Prostate gland (tissue), 2 donors: Measurements from ENCODE around the gene KIF5A. TPM values are rescaled to one million over a fixed set of nuclear protein-coding genes. Genes with fewer than 3 reads are reported as not detected.
"Not testable (repeated sequence)": the region's sequence is repeated elsewhere in the genome, so short reads cannot be mapped to it uniquely, and the experiment has no call there.

Experiments
- DNase-seq: peaks from one replicate; pipeline ENCODE4 v3.0.0-alpha.2; 2019; ENCODE audit warnings: low spot score
- H3K27ac ChIP-seq, 2 donors: fragments of 200-600 bp; sonication (generic); 2 replicates each; pipeline ENCODE4 v1.5.1; 2017 to 2019
- H3K27me3 ChIP-seq: fragments of 200-600 bp; sonication (generic); replicated peaks from 2 replicates; pipeline ENCODE4 v1.5.1; 2019; ENCODE audit not compliant: insufficient read depth
- H3K36me3 ChIP-seq, 2 donors: fragments of 200-600 bp; sonication (generic); 1 replicate in 1 of 2; 2 replicates in 1 of 2; pipeline versions ENCODE4 v1.5.1 to v1.8.1; 2017 to 2019
- H3K4me1 ChIP-seq: fragments of 200-600 bp; sonication (generic); replicated peaks from 2 replicates; pipeline ENCODE4 v1.5.1; 2019
- H3K4me3 ChIP-seq, 2 donors: fragments of 200-600 bp; sonication (generic); 2 replicates each; pipeline ENCODE4 v1.5.1; 2017 to 2019
- H3K9me3 ChIP-seq: fragments of 200-600 bp; sonication (generic); 2 replicates; pipeline ENCODE4 v1.5.1; 2017
- CTCF ChIP-seq, 4 experiments: fragments of 200-600 bp in 2 of 4; fragments of 450-650 bp in 2 of 4; sonication (generic) in 2 of 4; IDR thresholded peaks; 1 replicate in 3 of 4; 2 replicates in 1 of 4; pipeline ENCODE4 v1.5.1; 2016 to 2019; ENCODE audit warnings: antibody characterized with exemption in 4 of 4, mild to moderate bottlenecking in 2 of 4, moderate library complexity in 2 of 4
- POLR2A ChIP-seq: fragments of 450-650 bp; IDR thresholded peaks from one replicate; pipeline ENCODE4 v1.6.1; 2016; ENCODE audit warnings: antibody characterized with exemption, mild to moderate bottlenecking
- POLR2AphosphoS5 ChIP-seq: sonication (generic); formaldehyde crosslinking; IDR thresholded peaks from one replicate; pipeline ENCODE4 v1.6.1; 2017; ENCODE audit warnings: antibody characterized with exemption
- WGBS: methylation state at CpG from one replicate; pipeline ENCODE4 v1.1.5; 2018; 5-methylcytosine and 5-hydroxymethylcytosine counted together
- intact Hi-C: fragments of 100-400 bp; cut with DNase I; formaldehyde crosslinking; loops from one replicate; pipeline ENCODE4 v1.14.2; 2022
- total RNA-seq, 2 donors: library from RNA; depleted of rRNA; stranded (reverse); fragments of >200 nt; gene quantifications; one replicate each; pipeline ENCODE4 v1.1.0, GENCODE V29; 2016

The KIF5A gene
- total RNA-seq, 2 donors from 2014 or later, result 0.50 to 3.7 TPM

- H3K4me3 ChIP-seq, result no peak overlapping the region
- intact Hi-C loops, result no loop called here
- no peak overlapping the region for H3K27ac ChIP-seq
- TF ChIP-seq CTCF (IDR thresholded peaks at IDR 0.05), result no peak
- TF ChIP-seq POLR2AphosphoS5, result no peak
- no peak for TF ChIP-seq POLR2A
- H3K9me3 ChIP-seq, result no peaks in the 10 kb centered on the region
- no peaks in the 10 kb centered on the region for H3K27me3 ChIP-seq
- peaks cover 3% of the 10 kb centered on the region in 2 donors for H3K36me3 ChIP-seq
- H3K4me1 ChIP-seq, result peaks cover 2% of the 10 kb centered on the region
- no peak for DNase-seq
- 97% methylated on average over 7 of the region's 7 CpGs for WGBS
Measured at GRCh38 chr12:57511588-57512325, 38.1 kb upstream of the KIF5A start.

- 91% methylated on average over 6 of the region's 6 CpGs for WGBS
- H3K27ac ChIP-seq, result no peak overlapping the region
- H3K27me3 ChIP-seq, result no peaks in the 10 kb centered on the region
- DNase-seq, result no peak
- intact Hi-C loops, result no loop called here
- H3K36me3 ChIP-seq, result peaks cover 3% of the 10 kb centered on the region in 2 donors
- H3K4me3 ChIP-seq, result no peak overlapping the region
- no peak for TF ChIP-seq POLR2A
- TF ChIP-seq POLR2AphosphoS5, result no peak
- no peak for TF ChIP-seq CTCF (IDR thresholded peaks at IDR 0.05)
- peaks cover 5% of the 10 kb centered on the region for H3K4me1 ChIP-seq
- H3K9me3 ChIP-seq, result no peaks in the 10 kb centered on the region
Measured at GRCh38 chr12:57512665-57513064, 37.2 kb upstream of the KIF5A start.

- no peak overlapping the region for H3K4me3 ChIP-seq
- TF ChIP-seq CTCF (IDR thresholded peaks at IDR 0.05), result no peak
- TF ChIP-seq POLR2AphosphoS5, result no peak
- TF ChIP-seq POLR2A, result no peak
- peaks cover 3% of the 10 kb centered on the region in 2 donors for H3K36me3 ChIP-seq
- peaks cover 5% of the 10 kb centered on the region for H3K4me1 ChIP-seq
- intact Hi-C loops, result no loop called here
- DNase-seq, result no peak
- no peaks in the 10 kb centered on the region for H3K27me3 ChIP-seq
- no peaks in the 10 kb centered on the region for H3K9me3 ChIP-seq
- 100% methylated on average over 5 of the region's 5 CpGs for WGBS
- H3K27ac ChIP-seq, result no peak overlapping the region
Measured at GRCh38 chr12:57513266-57513665, 36.6 kb upstream of the KIF5A start.

- WGBS, result over 99% methylated on average over 6 of the region's 6 CpGs
- intact Hi-C loops, H3K36me3 ChIP-seq, H3K27me3 ChIP-seq, H3K9me3 ChIP-seq, H3K4me1 ChIP-seq, H3K27ac ChIP-seq, DNase-seq, H3K4me3 ChIP-seq: not testable (repeated sequence)
Measured at GRCh38 chr12:57513677-57514076, 36.2 kb upstream of the KIF5A start.

- H3K4me1 ChIP-seq, H3K27me3 ChIP-seq, DNase-seq, intact Hi-C loops, H3K9me3 ChIP-seq, H3K36me3 ChIP-seq, H3K4me3 ChIP-seq: not testable (repeated sequence)
- H3K27ac ChIP-seq, result peak overlapping the region in 1 of 2 donors; percentile 99
- WGBS, result 89% methylated on average over 9 of the region's 9 CpGs
Measured at GRCh38 chr12:57514246-57514645, 35.6 kb upstream of the KIF5A start.

GRCh38 chr12:57514720-57515407 is 35.0 kb upstream of the KIF5A start:
- intact Hi-C loops, result no loop called here
- no peak overlapping the region for H3K4me3 ChIP-seq
- DNase-seq, result no peak
- H3K27me3 ChIP-seq, result no peaks in the 10 kb centered on the region
- H3K27ac ChIP-seq, result peak overlapping the region; percentile 32 to 99
- H3K9me3 ChIP-seq, result no peaks in the 10 kb centered on the region
- peaks cover 3% of the 10 kb centered on the region in 2 donors for H3K36me3 ChIP-seq
- H3K4me1 ChIP-seq, result peaks cover 5% of the 10 kb centered on the region
- WGBS, result 87% methylated on average over 9 of the region's 9 CpGs
- TF ChIP-seq POLR2AphosphoS5, result peak; percentile 63
- TF ChIP-seq CTCF (IDR thresholded peaks at IDR 0.05), result no peak
